GM18951 (cell line): ENCODE measurements around the gene BMP8B.

Experiments used
- POLR2A ChIP-seq: IDR thresholded peaks from 4 replicates; pipeline ENCODE4 v1.6.1; 2011; ENCODE audit warnings: mild to moderate bottlenecking; ENCODE audit not compliant: insufficient read length, insufficient read depth; ENCODE audit errors: extremely low read depth
- in situ Hi-C: fragments of 300-500 bp; cut with MboI; formaldehyde crosslinking; loops from one replicate; pipeline ENCODE4 v1.12.0; 2022; ENCODE audit warnings: low sequenced_read_pairs, mixed read lengths, inconsistent platforms; ENCODE audit not compliant: unreplicated experiment

Gene BMP8B

GRCh38 chr1:39762550-39763540 lies 25.8 kb downstream of the BMP8B start:
- TF ChIP-seq POLR2A: no peak
- in situ Hi-C loops: no loop called here

- in situ Hi-C loops: no loop called here
- TF ChIP-seq POLR2A: no peak
These were observed 27.0 kb downstream of the BMP8B start for GRCh38 chr1:39761557-39762260.

- no peak for TF ChIP-seq POLR2A
- in situ Hi-C loops: no loop called here
These were observed 27.6 kb downstream of the BMP8B start for GRCh38 chr1:39761016-39761415.

GRCh38 chr1:39760074-39761008 lies 28.3 kb downstream of the BMP8B start:
- in situ Hi-C loops: no loop called here
- no peak for TF ChIP-seq POLR2A

DNA sequence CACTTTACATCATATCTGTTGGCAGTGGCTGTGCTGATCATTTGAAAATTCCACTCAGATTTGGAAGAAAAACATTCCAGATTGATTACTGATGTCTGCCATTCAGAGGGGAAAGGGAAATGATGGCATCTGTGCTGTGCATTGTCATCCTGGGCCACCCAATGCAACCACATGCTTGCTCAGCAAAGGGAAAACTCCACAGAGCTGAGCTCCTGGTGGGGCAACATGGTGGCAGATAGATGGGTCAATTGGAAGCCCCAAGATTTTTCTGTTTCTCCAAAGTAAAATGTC lies 29.3 kb downstream of the BMP8B start:
- TF ChIP-seq POLR2A: no peak
- in situ Hi-C loops: no loop called here

DNA sequence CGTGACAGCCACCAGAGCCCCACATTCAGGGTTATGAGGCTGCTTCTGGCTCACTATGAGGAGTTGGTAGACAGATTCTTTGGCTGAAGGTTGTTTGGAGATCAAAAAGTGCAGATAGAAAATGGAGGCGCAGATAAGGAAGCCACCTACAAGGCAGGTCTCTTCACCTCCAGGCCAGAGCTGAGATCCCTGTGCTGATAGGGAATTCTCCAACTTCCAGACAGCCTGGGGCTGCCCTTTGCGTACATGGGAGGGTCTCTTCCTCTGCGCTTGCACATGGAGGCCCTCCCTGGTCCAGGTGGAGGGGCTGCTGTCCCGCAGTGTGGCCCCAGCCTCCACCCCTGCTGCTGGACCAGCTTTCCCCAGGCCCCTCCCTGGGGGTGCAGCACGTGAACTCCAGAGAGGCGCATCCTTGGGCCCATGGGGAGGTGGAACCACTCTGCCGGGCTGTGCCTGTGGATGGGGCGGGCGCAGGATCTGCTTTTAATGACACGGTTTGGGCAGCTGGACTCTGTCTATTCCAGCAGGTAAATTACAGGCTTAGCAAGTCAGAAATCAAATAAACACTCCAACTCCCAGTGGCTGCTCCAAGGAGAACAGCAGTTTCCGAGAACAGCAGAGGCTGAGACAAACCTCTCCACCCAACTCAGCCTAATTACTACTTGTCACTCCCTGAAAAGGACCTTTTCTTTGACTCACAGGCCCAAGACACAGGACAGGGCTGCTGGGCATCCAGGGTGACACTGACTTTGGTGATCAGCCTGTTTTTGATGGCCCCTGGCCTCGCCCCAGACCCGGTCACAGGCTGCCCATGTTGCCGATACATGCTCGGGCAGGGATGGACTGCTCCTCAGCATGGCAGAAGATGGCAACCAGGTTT lies 29.9 kb downstream of the BMP8B start:
- in situ Hi-C loops: no loop called here
- TF ChIP-seq POLR2A: no peak

GRCh38 chr1:39757501-39757900 lies 31.2 kb downstream of the BMP8B start:
- TF ChIP-seq POLR2A: no peak

DNA sequence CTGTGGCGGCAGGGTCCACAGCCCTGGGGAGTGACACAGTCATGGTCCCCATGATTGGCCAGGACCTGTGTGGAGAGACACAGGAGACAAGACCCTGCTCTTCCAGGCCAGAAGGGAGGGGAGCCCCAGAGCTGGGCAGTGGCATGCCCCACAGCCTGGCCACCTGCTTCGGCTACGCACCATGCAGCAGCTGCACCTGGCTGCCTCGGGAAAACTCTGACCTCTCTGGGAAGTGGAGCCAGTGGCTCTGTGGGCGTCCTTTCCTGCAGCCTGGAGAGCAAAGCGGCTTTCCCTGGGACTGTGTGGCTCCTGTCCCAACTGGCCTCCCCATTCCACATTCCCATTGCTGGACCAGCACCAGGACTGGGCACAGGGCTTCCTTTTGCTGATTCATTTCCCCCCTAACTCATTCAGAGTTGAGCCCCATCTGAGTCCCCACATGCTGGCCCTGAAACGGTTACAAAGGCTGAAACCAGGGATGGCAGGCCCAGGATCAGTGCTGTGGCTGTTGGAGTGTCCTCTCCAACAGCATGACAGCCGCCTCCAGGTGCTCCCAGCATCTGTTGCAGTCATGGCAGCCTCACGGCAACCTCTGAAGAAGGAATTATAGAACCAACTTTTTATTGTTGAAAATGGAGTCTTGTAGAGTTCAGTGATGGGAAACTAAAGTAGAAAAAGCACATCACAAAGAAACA lies 32.6 kb downstream of the BMP8B start:
- TF ChIP-seq POLR2A: no peak
- in situ Hi-C loops: no loop called here

More at GRCh38 chr1:39757501-39757900, 31.2 kb downstream of the BMP8B start:
- in situ Hi-C loops: no loop called here

DNA sequence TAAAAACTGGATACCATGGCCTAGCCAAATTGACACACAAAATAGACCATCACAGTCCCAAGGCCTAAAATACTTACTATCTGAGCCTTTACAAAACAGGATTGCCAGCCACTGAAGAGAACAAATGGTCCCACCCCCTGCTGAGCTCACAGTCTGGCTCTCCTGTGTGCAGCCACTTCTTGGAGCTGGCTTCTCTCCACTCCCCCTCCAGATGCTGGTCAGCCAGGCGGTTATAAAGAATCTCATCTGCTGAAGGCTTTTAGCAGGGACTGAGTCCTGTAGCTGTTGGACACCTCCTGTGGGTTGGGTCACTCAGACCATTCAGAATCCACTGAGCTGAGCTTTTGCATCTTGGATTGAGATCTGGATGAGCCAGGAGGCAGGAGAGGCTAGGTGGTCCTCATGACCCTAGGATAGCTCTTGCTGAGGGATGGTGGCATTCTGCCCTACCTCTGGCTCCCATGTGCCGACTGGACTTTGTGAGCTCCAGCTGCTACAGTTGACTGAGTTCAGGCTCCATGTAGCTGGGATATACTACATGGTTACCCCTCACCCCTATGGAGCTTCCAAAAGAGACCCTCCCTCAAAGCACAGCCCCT lies 33.7 kb downstream of the BMP8B start:
- in situ Hi-C loops: no loop called here
- no peak for TF ChIP-seq POLR2A

GRCh38 chr1:39754026-39754570 lies 34.6 kb downstream of the BMP8B start:
- no peak for TF ChIP-seq POLR2A
- in situ Hi-C loops: no loop called here
